GM23338 (cell line): ENCODE measurements around the gene BCOR. TPM values are rescaled to one million over a fixed set of nuclear protein-coding genes. Genes with fewer than 3 reads are reported as not detected.

Experiments
- ATAC-seq: fragments of 200-7000 bp; cut with Tn5 transposase; 3 replicates; pipeline ENCODE4 v1.9.1; 2020
- DNase-seq: peaks from one replicate; pipeline ENCODE4 v3.0.0-alpha.2; 2015; ENCODE audit warnings: low spot score
- H2AFZ ChIP-seq: fragments of 200-600 bp; sonication (generic); 2 replicates; pipeline ENCODE4 v1.8.0; 2016; ENCODE audit warnings: antibody characterized with exemption, mild to moderate bottlenecking, moderate library complexity
- H3F3A ChIP-seq: fragments of 200-600 bp; sonication (generic); replicated peaks from 2 replicates; pipeline ENCODE4 v1.8.0; 2017; ENCODE audit warnings: antibody characterized with exemption, mixed run types, low read depth
- H3K27ac ChIP-seq: fragments of 200-600 bp; sonication (generic); 2 replicates; pipeline ENCODE4 v1.6.1; 2016; ENCODE audit warnings: low read depth
- H3K27me3 ChIP-seq: fragments of 200-600 bp; sonication (generic); 2 replicates; pipeline ENCODE4 v1.8.0; 2016; ENCODE audit warnings: mild to moderate bottlenecking, mixed run types, moderate library complexity; ENCODE audit not compliant: insufficient read depth
- H3K36me3 ChIP-seq: fragments of 200-600 bp; sonication (generic); 2 replicates; pipeline ENCODE4 v1.8.0; 2016; ENCODE audit warnings: mild to moderate bottlenecking; ENCODE audit not compliant: insufficient read depth
- H3K4me1 ChIP-seq: fragments of 200-600 bp; sonication (generic); 2 replicates; pipeline ENCODE4 v1.8.0; 2016; ENCODE audit warnings: mild to moderate bottlenecking, moderate library complexity; ENCODE audit not compliant: insufficient read depth
- H3K4me2 ChIP-seq: fragments of 200-600 bp; sonication (generic); 2 replicates; pipeline ENCODE4 v1.7.1; 2017; ENCODE audit warnings: mixed run types
- H3K4me3 ChIP-seq: fragments of 200-600 bp; sonication (generic); 2 replicates; pipeline ENCODE4 v1.6.1; 2016; ENCODE audit warnings: mixed run types
- H3K79me2 ChIP-seq: fragments of 200-600 bp; sonication (generic); replicated peaks from 2 replicates; pipeline ENCODE4 v1.8.0; 2017; ENCODE audit warnings: mild to moderate bottlenecking; ENCODE audit not compliant: insufficient read depth
- H3K9me2 ChIP-seq: fragments of 200-600 bp; sonication (generic); 2 replicates; pipeline ENCODE4 v1.8.0; 2017; ENCODE audit not compliant: insufficient read depth
- H4K20me1 ChIP-seq: fragments of 200-600 bp; sonication (generic); replicated peaks from 2 replicates; pipeline ENCODE4 v1.8.0; 2017; ENCODE audit warnings: mild to moderate bottlenecking; ENCODE audit not compliant: insufficient read depth
- H3K27ac Mint-ChIP-seq: 2 replicates; pipeline ENCODE4 v1.8.0; 2020; ENCODE audit warnings: inconsistent platforms, mild to moderate bottlenecking, moderate library complexity, mixed read lengths
- H3K27me3 Mint-ChIP-seq: 3 replicates; pipeline ENCODE4 v1.8.0; 2022; ENCODE audit warnings: low read depth, mild to moderate bottlenecking, moderate library complexity, mixed read lengths, inconsistent platforms; ENCODE audit not compliant: insufficient read depth, poor library complexity
- H3K36me3 Mint-ChIP-seq: 3 replicates; pipeline ENCODE4 v1.8.0; 2021; ENCODE audit warnings: low read depth, mild to moderate bottlenecking, inconsistent platforms, moderate library complexity, mixed read lengths
- H3K4me1 Mint-ChIP-seq: 3 replicates; pipeline ENCODE4 v1.8.0; 2020; ENCODE audit warnings: mild to moderate bottlenecking, inconsistent platforms, mixed read lengths
- H3K4me3 Mint-ChIP-seq: 3 replicates; pipeline ENCODE4 v1.8.0; 2021; ENCODE audit warnings: moderate library complexity, mild to moderate bottlenecking, inconsistent platforms, mixed read lengths
- H3K9me3 Mint-ChIP-seq: 3 replicates; pipeline ENCODE4 v1.8.0; 2020; ENCODE audit warnings: moderate library complexity, mild to moderate bottlenecking, inconsistent platforms, mixed read lengths
- EZH2 ChIP-seq: fragments of 200-600 bp; sonication (generic); IDR thresholded peaks from one replicate; pipeline ENCODE4 v1.8.0; 2017; ENCODE audit warnings: antibody characterized with exemption, mild to moderate bottlenecking, low read depth; ENCODE audit not compliant: unreplicated experiment
- EZH2phosphoT487 ChIP-seq: fragments of 200-600 bp; sonication (generic); IDR thresholded peaks from one replicate; pipeline ENCODE4 v1.8.1; 2018; ENCODE audit warnings: antibody characterized with exemption; ENCODE audit not compliant: unreplicated experiment
- JUNB ChIP-seq: IDR thresholded peaks from one replicate; pipeline ENCODE4 v1.6.1; 2016; ENCODE audit warnings: antibody characterized with exemption; ENCODE audit not compliant: unreplicated experiment
- NANOG ChIP-seq: IDR thresholded peaks from 2 replicates; pipeline ENCODE4 v1.6.1; 2016; ENCODE audit warnings: antibody characterized with exemption, borderline replicate concordance
- POLR2AphosphoS5 ChIP-seq: IDR thresholded peaks from 2 replicates; pipeline ENCODE4 v1.6.1; 2016; ENCODE audit warnings: antibody characterized with exemption, low read depth
- REST ChIP-seq: IDR thresholded peaks from one replicate; pipeline ENCODE4 v1.6.1; 2018; ENCODE audit warnings: antibody characterized with exemption; ENCODE audit not compliant: unreplicated experiment
- STAT1 ChIP-seq: IDR thresholded peaks from one replicate; pipeline ENCODE4 v1.6.1; 2016; ENCODE audit warnings: antibody characterized with exemption; ENCODE audit not compliant: unreplicated experiment
- ZNF114 ChIP-seq: fragments of 250-450 bp; sonication (Bioruptor Pico); IDR thresholded peaks from 2 replicates; pipeline ENCODE4 v1.5.0; 2020; ENCODE audit warnings: mild to moderate bottlenecking, moderate library complexity
- ZNF331 ChIP-seq: fragments of 250-450 bp; sonication (Bioruptor Pico); IDR thresholded peaks from 2 replicates; pipeline ENCODE4 v1.5.0; 2020; ENCODE audit warnings: low read depth, mild to moderate bottlenecking, moderate library complexity
- polyA plus RNA-seq: library from polyadenylated mRNA; unstranded; fragments of >200 nt; fragmentation: Nextera tagmentation; extraction: Ambion mirVana; gene quantifications from 2 replicates; pipeline ENCODE4 v1.2.1, GENCODE V29; 2016
- total RNA-seq: library from RNA; depleted of rRNA; stranded (reverse); fragments of >200 nt; shearing (Covaris generic); gene quantifications from 2 replicates; pipeline ENCODE4 v1.2.3, GENCODE V29; 2014
- TF ChIP-seq, protein P1 (sequence below): fragments of 250-450 bp; sonication (Bioruptor Pico); IDR thresholded peaks from 2 replicates; pipeline ENCODE4 v1.5.0; 2020; ENCODE audit warnings: mild to moderate bottlenecking, moderate library complexity
- TF ChIP-seq, protein P2 (sequence below): IDR thresholded peaks from 2 replicates; pipeline ENCODE4 v1.6.1; 2016; ENCODE audit warnings: antibody characterized with exemption
- TF ChIP-seq, protein P3 (sequence below), 2 experiments: fragments of 200-600 bp in 1 of 2; sonication (generic) in 1 of 2; conservative IDR thresholded peaks; 2 replicates each; pipeline versions ENCODE4 v1.5.1 to v1.6.1; 2016 to 2017; ENCODE audit warnings: antibody characterized with exemption in 2 of 2, low read depth in 2 of 2, mild to moderate bottlenecking in 2 of 2, moderate library complexity in 1 of 2

The BCOR gene
- total and polyA plus RNA-seq, 2 experiments from 2014 or later, result 25.5 to 60.8 TPM

DNA sequence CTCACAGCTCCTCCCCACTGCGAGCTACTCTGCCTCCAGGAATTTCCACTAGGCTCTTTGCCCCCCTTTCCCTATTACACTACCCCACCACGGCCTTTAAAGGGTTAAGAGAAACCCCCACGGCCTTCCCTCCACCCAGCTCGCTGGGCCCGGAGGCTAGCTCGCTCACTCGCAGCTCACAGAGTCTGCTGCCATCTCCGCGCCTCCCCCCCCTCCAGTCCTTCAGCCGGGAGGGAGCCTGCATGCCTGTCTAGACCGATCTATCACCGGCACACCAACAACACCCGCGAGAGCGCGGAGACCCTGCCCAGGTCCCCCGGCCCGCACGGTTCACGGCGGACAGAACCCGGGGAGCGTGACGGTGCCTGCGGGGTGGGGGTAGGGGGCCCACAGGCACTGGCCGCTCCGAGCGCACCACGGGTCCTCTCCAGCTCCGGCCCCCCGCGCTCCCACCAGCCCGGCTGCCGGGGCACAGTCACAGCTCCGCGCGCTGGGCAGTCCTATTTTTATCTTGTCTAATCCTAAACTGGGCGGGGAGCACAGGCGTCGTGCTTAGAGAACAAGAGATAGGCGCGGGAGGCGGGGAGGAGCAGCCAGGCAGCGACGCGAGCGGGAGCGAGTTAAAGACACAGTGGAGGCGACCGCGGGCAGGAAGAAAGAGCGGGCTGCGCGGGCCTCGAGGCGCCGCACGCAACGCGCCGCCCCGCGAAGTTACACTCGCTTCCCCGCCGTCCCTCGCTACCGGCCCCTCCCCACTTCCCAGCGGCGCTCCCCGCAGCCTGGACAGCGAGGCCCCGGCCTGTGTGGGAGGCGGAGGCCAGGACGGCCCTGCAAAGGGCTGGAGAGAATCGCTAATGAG lies 3.5 kb downstream of the BCOR start:
- ATAC-seq, result peak; percentile 1; the same call in 2 of the 3 replicates
- H3K27ac Mint-ChIP-seq, result no peak overlapping the region
- H3K36me3 Mint-ChIP-seq, result peaks cover 5% of the 10 kb centered on the region; the same call in 2 of the 3 replicates
- H4K20me1 ChIP-seq, result no peaks in the 10 kb centered on the region
- no peak overlapping the region for H2AFZ ChIP-seq
- no peaks in the 10 kb centered on the region for H3K36me3 ChIP-seq
- peaks cover 30% of the 10 kb centered on the region for H3K27me3 Mint-ChIP-seq
- H3K9me3 Mint-ChIP-seq, result no peaks in the 10 kb centered on the region
- peaks cover 65% of the 10 kb centered on the region for H3K79me2 ChIP-seq
- H3K4me3 ChIP-seq, result peak overlapping the region; percentile 55
- peak overlapping the region; percentile 82; the same call in 1 of the 2 replicates for H3K27ac ChIP-seq
- TF ChIP-seq EZH2 (no peak), ZNF114 (CRISPR knock-in tag) (no peak), ZNF331 (no peak), EZH2phosphoT487 (no peak), POLR2AphosphoS5 (no peak), REST (no peak), JUNB (no peak), NANOG (no peak), STAT1 (no peak)
- TF ChIP-seq, protein P1, sequence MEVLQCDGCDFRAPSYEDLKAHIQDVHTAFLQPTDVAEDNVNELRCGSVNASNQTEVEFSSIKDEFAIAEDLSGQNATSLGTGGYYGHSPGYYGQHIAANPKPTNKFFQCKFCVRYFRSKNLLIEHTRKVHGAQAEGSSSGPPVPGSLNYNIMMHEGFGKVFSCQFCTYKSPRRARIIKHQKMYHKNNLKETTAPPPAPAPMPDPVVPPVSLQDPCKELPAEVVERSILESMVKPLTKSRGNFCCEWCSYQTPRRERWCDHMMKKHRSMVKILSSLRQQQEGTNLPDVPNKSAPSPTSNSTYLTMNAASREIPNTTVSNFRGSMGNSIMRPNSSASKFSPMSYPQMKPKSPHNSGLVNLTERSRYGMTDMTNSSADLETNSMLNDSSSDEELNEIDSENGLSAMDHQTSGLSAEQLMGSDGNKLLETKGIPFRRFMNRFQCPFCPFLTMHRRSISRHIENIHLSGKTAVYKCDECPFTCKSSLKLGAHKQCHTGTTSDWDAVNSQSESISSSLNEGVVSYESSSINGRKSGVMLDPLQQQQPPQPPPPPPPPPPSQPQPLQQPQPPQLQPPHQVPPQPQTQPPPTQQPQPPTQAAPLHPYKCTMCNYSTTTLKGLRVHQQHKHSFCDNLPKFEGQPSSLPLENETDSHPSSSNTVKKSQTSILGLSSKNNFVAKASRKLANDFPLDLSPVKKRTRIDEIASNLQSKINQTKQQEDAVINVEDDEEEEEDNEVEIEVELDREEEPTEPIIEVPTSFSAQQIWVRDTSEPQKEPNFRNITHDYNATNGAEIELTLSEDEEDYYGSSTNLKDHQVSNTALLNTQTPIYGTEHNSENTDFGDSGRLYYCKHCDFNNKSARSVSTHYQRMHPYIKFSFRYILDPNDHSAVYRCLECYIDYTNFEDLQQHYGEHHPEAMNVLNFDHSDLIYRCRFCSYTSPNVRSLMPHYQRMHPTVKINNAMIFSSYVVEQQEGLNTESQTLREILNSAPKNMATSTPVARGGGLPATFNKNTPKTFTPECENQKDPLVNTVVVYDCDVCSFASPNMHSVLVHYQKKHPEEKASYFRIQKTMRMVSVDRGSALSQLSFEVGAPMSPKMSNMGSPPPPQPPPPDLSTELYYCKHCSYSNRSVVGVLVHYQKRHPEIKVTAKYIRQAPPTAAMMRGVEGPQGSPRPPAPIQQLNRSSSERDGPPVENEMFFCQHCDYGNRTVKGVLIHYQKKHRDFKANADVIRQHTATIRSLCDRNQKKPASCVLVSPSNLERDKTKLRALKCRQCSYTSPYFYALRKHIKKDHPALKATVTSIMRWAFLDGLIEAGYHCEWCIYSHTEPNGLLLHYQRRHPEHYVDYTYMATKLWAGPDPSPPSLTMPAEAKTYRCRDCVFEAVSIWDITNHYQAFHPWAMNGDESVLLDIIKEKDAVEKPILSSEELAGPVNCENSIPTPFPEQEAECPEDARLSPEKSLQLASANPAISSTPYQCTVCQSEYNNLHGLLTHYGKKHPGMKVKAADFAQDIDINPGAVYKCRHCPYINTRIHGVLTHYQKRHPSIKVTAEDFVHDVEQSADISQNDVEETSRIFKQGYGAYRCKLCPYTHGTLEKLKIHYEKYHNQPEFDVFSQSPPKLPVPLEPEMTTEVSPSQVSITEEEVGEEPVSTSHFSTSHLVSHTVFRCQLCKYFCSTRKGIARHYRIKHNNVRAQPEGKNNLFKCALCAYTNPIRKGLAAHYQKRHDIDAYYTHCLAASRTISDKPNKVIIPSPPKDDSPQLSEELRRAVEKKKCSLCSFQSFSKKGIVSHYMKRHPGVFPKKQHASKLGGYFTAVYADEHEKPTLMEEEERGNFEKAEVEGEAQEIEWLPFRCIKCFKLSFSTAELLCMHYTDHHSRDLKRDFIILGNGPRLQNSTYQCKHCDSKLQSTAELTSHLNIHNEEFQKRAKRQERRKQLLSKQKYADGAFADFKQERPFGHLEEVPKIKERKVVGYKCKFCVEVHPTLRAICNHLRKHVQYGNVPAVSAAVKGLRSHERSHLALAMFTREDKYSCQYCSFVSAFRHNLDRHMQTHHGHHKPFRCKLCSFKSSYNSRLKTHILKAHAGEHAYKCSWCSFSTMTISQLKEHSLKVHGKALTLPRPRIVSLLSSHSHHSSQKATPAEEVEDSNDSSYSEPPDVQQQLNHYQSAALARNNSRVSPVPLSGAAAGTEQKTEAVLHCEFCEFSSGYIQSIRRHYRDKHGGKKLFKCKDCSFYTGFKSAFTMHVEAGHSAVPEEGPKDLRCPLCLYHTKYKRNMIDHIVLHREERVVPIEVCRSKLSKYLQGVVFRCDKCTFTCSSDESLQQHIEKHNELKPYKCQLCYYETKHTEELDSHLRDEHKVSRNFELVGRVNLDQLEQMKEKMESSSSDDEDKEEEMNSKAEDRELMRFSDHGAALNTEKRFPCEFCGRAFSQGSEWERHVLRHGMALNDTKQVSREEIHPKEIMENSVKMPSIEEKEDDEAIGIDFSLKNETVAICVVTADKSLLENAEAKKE (CRISPR knock-in tag), result no peak
- TF ChIP-seq, protein P2, sequence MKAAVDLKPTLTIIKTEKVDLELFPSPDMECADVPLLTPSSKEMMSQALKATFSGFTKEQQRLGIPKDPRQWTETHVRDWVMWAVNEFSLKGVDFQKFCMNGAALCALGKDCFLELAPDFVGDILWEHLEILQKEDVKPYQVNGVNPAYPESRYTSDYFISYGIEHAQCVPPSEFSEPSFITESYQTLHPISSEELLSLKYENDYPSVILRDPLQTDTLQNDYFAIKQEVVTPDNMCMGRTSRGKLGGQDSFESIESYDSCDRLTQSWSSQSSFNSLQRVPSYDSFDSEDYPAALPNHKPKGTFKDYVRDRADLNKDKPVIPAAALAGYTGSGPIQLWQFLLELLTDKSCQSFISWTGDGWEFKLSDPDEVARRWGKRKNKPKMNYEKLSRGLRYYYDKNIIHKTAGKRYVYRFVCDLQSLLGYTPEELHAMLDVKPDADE, result no peak
- TF ChIP-seq, protein P3, sequence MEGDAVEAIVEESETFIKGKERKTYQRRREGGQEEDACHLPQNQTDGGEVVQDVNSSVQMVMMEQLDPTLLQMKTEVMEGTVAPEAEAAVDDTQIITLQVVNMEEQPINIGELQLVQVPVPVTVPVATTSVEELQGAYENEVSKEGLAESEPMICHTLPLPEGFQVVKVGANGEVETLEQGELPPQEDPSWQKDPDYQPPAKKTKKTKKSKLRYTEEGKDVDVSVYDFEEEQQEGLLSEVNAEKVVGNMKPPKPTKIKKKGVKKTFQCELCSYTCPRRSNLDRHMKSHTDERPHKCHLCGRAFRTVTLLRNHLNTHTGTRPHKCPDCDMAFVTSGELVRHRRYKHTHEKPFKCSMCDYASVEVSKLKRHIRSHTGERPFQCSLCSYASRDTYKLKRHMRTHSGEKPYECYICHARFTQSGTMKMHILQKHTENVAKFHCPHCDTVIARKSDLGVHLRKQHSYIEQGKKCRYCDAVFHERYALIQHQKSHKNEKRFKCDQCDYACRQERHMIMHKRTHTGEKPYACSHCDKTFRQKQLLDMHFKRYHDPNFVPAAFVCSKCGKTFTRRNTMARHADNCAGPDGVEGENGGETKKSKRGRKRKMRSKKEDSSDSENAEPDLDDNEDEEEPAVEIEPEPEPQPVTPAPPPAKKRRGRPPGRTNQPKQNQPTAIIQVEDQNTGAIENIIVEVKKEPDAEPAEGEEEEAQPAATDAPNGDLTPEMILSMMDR (conservative IDR thresholded peaks at IDR 0.05; ENCODE audit: low read depth in 2 of 2), result no peak
- peak overlapping the region; percentile 85 for H3K4me2 ChIP-seq
- H3K4me3 Mint-ChIP-seq, result peak overlapping the region; percentile 93
- no peak for DNase-seq
- no peaks in the 10 kb centered on the region for H3F3A ChIP-seq
- H3K4me1 Mint-ChIP-seq, result peaks cover 13% of the 10 kb centered on the region
- H3K27me3 ChIP-seq, result peaks cover 13% of the 10 kb centered on the region
- H3K4me1 ChIP-seq, result peaks cover 11% of the 10 kb centered on the region
- H3K9me2 ChIP-seq, result no peaks in the 10 kb centered on the region
